Osteoblast (primary cell): Measurements from ENCODE around the gene TECPR1. TPM values are rescaled to one million over a fixed set of nuclear protein-coding genes. Genes with fewer than 3 reads are reported as not detected.
A peak's percentile ranks its signal among the peaks of the same experiment; 100 is the strongest.

Source experiments
- DNase-seq: peaks from one replicate; pipeline ENCODE4 v3.0.0; 2011; ENCODE audit warnings: low spot score, mixed read lengths; ENCODE audit not compliant: insufficient read length; ENCODE audit errors: missing footprints
- H2AFZ ChIP-seq: 2 replicates; pipeline ENCODE4 v1.6.0; 2011; ENCODE audit warnings: mild to moderate bottlenecking, low read length
- H3K27ac ChIP-seq: 2 replicates; pipeline ENCODE4 v1.5.1; 2011; ENCODE audit warnings: mild to moderate bottlenecking, low read depth, low read length, moderate library complexity
- H3K27me3 ChIP-seq: 2 replicates; pipeline ENCODE4 v1.6.0; 2012; ENCODE audit warnings: mild to moderate bottlenecking, control low read depth, inconsistent platforms, low read length, moderate library complexity; ENCODE audit not compliant: insufficient read depth
- H3K36me3 ChIP-seq: 2 replicates; pipeline ENCODE4 v1.5.1; 2011; ENCODE audit warnings: mild to moderate bottlenecking, low read length, control low read depth, moderate library complexity; ENCODE audit not compliant: insufficient read depth
- H3K4me1 ChIP-seq: 2 replicates; pipeline ENCODE4 v1.5.1; 2011; ENCODE audit warnings: mild to moderate bottlenecking, low read length, control low read depth, moderate library complexity; ENCODE audit not compliant: insufficient read depth
- H3K4me2 ChIP-seq: 2 replicates; pipeline ENCODE4 v1.6.0; 2011; ENCODE audit warnings: mild to moderate bottlenecking, low read length; ENCODE audit not compliant: insufficient read depth
- H3K4me3 ChIP-seq: fragments of 200-600 bp; sonication (generic); 3 replicates; pipeline ENCODE4 v1.5.1; 2012; ENCODE audit warnings: mild to moderate bottlenecking, low read length, inconsistent platforms; ENCODE audit not compliant: insufficient read depth
- H3K79me2 ChIP-seq: 2 replicates; pipeline ENCODE4 v1.6.0; 2012; ENCODE audit warnings: mild to moderate bottlenecking, low read length, control low read depth, inconsistent platforms; ENCODE audit not compliant: insufficient read depth
- H3K9me3 ChIP-seq: 2 replicates; pipeline ENCODE4 v1.5.1; 2011; ENCODE audit warnings: low read depth, low read length, control low read depth
- H4K20me1 ChIP-seq: 2 replicates; pipeline ENCODE4 v1.6.0; 2012; ENCODE audit warnings: mild to moderate bottlenecking, low read length, control low read depth; ENCODE audit not compliant: insufficient read depth
- total RNA-seq: library from RNA; depleted of rRNA; stranded (reverse); fragments of >200 nt; gene quantifications from 2 replicates; pipeline ENCODE4 v1.2.3, GENCODE V29; 2012
- TF ChIP-seq, protein P1 (sequence below): IDR thresholded peaks from 2 replicates; pipeline ENCODE4 v1.5.1; 2011; ENCODE audit warnings: mild to moderate bottlenecking, low read depth, low read length, moderate library complexity; ENCODE audit errors: extremely low read depth

TECPR1 gene
- total RNA-seq, 1 donor: 20.3 TPM

DNA sequence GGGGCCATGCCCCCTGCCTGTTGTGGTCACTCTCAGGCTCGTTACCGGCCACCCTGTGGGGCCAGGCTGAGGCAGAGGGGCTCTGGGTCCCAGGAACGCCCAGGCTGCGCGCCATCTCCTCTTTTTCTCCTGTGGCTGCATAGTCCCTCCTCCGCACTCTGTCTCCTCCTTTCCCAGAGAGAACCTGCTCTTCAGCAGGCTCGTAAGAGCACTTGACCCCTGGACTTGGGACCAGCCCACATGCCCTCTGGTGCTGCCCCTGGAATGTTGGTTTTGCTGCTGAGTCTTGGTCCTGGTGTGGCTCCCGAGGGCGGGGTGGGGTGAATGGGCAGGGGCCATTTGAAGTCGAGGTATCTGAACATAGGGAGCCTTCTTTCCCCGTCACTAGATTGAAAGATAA, 47.4 kb downstream of the TECPR1 start:
- Histone ChIP-seq H3K9me3 (no peaks in the 10 kb centered on the region), H3K79me2 (peaks cover 4% of the 10 kb centered on the region), H3K4me2 (no peak overlapping the region), H3K4me1 (no peaks in the 10 kb centered on the region), H4K20me1 (no peaks in the 10 kb centered on the region), H2AFZ (no peak overlapping the region), H3K4me3 (no peak overlapping the region), H3K27ac (no peak overlapping the region), H3K27me3 (no peaks in the 10 kb centered on the region), H3K36me3 (no peaks in the 10 kb centered on the region)
- DNase-seq: no peak
- TF ChIP-seq, protein P1, sequence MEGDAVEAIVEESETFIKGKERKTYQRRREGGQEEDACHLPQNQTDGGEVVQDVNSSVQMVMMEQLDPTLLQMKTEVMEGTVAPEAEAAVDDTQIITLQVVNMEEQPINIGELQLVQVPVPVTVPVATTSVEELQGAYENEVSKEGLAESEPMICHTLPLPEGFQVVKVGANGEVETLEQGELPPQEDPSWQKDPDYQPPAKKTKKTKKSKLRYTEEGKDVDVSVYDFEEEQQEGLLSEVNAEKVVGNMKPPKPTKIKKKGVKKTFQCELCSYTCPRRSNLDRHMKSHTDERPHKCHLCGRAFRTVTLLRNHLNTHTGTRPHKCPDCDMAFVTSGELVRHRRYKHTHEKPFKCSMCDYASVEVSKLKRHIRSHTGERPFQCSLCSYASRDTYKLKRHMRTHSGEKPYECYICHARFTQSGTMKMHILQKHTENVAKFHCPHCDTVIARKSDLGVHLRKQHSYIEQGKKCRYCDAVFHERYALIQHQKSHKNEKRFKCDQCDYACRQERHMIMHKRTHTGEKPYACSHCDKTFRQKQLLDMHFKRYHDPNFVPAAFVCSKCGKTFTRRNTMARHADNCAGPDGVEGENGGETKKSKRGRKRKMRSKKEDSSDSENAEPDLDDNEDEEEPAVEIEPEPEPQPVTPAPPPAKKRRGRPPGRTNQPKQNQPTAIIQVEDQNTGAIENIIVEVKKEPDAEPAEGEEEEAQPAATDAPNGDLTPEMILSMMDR: no peak

DNA sequence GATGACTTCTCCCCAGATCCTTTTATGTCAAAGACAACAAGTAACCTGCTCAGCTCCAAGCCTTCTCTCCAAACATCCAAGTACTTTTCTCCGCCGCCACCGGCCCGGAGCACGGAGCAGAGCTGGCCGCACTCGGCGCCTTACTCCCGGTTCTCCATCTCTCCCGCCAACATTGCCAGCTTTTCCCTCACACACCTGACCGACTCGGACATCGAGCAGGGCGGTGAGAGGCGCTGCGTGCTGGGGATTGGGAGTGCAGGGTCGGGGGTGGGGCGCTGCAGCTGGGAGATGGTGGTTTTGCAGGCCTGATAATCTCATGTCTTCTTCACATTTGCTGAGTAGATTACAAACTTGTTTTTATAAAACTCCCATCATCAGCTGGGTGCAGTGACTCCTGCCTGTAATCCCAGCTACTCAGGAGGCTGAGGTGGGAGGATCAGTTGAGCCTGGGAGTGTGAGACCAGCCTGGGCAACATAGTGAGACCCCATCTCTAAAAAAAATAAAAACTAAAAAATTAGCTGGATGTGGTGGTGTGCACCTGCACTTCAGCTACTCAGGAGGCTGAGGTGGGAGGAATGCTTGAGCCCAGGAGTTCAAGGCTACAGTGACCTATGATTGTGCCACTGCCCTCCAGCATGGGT, 47.9 kb downstream of the TECPR1 start:
- no peaks in the 10 kb centered on the region for H3K4me1 ChIP-seq
- no peak overlapping the region for H3K27ac ChIP-seq
- no peaks in the 10 kb centered on the region for H3K9me3 ChIP-seq
- peaks cover 4% of the 10 kb centered on the region for H3K79me2 ChIP-seq
- H4K20me1 ChIP-seq: no peaks in the 10 kb centered on the region
- no peak overlapping the region for H3K4me3 ChIP-seq
- no peaks in the 10 kb centered on the region for H3K36me3 ChIP-seq
- H3K27me3 ChIP-seq: no peaks in the 10 kb centered on the region
- no peak for DNase-seq
- H2AFZ ChIP-seq: no peak overlapping the region
- TF ChIP-seq, protein P1: no peak
- H3K4me2 ChIP-seq: no peak overlapping the region

DNA sequence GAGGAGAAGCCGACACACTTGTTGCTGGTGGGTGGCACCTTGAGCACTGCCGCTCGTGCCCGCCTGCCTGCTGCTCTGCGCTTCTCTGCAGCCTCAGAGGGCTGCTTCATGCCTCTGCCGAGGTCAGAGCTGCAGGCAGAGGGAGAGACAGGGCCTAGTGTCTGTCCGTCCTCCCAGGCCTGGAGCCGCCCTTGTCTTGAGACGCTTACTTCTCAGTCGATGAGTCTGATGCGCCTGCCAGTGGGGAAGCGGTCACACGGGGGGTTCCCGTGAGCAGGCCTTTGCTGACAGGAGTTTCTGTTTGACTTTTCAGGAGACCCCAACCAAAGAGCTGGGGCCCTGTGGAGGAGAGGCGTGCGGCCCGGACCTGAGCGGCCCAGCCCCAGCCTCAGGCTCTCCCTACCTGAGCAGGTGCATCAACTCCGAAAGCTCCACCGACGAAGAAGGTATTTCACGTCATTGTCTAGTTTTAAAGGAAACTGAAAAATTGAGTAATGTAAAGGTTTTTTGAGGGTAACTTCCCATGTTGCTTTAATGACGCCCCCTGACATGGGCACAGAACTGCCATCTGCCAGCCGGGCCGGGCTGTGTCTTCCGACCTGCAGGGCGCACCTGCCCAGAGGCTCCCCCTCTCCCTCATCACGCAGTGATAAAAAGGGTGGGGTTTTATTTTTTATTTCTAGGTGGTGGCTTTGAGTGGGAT, 48.6 kb downstream of the TECPR1 start:
- H3K27me3 ChIP-seq: no peaks in the 10 kb centered on the region
- TF ChIP-seq, protein P1: no peak
- H3K27ac ChIP-seq: no peak overlapping the region
- no peak overlapping the region for H2AFZ ChIP-seq
- H3K4me1 ChIP-seq: no peaks in the 10 kb centered on the region
- H3K4me2 ChIP-seq: no peak overlapping the region
- peaks cover 4% of the 10 kb centered on the region for H3K79me2 ChIP-seq
- H4K20me1 ChIP-seq: no peaks in the 10 kb centered on the region
- H3K9me3 ChIP-seq: no peaks in the 10 kb centered on the region
- no peak for DNase-seq
- H3K4me3 ChIP-seq: no peak overlapping the region
- H3K36me3 ChIP-seq: no peaks in the 10 kb centered on the region

DNA sequence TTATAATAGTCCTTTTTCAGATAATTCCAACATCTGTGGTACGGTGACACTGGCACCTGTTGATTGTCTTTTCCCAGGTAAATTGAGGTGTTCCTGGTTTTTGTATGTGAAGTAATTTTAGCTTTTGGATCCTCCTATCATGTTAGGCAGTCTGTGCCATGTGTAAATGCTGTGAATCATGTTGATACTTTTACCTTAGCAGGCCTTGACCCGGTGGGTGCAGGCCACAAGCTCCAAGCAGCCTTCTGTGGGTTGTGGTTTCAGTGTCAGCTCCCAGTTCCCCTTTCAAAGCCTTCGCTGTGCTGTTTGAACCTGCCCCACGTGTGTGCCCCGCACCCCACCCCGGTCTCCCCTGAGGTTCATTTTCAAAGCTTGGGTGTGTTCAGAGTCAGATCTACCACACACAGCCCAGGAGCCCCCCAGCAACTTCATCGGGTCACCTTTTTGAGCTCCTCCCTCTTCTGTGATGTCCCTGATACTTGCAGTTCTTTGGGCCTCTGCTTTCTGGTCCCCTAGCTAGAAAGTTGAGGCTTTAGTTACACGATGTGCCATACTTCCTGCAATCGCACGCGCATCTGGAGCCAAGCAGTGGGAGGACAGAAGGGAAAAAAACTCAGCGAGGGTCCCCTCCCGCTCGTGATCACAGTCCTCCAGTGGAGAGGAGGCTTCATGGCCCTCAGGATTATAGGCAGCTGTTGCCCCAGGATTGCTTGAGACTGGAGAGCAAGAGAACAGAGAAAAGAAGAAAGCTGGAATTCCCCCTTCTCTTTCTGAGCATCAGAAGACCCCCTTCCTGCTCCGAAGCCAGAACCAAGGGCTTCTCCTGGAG, 49.5 kb downstream of the TECPR1 start:
- Histone ChIP-seq H3K27me3 (no peaks in the 10 kb centered on the region), H4K20me1 (no peaks in the 10 kb centered on the region), H3K27ac (no peak overlapping the region), H2AFZ (no peak overlapping the region), H3K79me2 (peaks cover 6% of the 10 kb centered on the region), H3K36me3 (no peaks in the 10 kb centered on the region), H3K9me3 (no peaks in the 10 kb centered on the region), H3K4me2 (no peak overlapping the region), H3K4me1 (no peaks in the 10 kb centered on the region), H3K4me3 (no peak overlapping the region)
- DNase-seq: peak; percentile 67
- TF ChIP-seq, protein P1: no peak
